ENCODE data around the gene FAM186B.
A peak's percentile ranks its signal among the peaks of the same experiment; 100 is the strongest.

FAM186B gene

DNA sequence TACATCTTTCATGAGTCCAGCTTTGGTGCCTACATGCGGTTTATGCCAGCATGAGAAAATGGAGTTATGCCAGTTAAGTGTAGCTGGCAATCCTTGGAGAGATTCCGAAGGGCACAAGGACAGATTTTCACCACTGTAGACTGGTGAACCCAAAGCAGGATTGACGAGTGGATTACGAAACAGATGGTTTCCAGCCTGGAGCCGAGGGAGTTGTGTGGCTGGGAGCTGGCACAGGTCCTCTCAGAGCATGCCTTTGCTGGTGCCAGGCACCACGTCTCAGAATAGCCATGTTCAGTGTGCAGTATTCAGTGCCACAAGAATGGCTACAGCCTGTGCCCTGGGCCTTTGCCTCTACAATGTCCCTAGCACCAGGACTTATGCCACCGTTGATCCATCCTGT, 53.4 kb downstream of the FAM186B start:
- no peak for DNase-seq (ENCODE audit: low read depth in 2 of 2)

DNA sequence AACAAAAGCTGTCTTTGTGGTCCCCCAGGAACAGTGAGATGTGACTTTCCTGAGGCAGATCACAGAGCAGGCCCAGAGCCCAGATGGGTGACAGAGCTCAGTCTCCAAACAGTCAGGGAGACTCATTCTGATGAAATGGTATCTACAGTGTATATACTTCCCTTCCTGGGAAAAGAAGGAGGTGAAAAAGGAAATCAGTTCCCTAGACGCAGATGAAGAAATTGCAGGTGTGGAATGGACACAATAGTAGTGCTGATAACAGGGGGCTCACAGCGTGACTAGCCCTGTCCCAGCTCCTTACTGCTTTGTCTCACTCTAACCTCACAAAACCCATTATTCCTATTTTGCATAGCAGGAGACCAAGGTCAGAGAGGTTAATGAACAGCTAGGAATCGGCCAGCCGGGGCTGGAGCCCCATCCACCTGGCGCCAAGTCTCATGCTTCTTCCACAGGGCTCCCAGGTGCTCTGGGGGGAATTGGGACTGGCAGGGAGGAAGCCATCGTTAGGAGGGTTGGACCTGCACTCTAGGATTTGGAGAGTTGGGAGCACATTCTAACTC, 54.7 kb downstream of the FAM186B start:
- no peak for DNase-seq (ENCODE audit: low read depth in 2 of 2)

DNA sequence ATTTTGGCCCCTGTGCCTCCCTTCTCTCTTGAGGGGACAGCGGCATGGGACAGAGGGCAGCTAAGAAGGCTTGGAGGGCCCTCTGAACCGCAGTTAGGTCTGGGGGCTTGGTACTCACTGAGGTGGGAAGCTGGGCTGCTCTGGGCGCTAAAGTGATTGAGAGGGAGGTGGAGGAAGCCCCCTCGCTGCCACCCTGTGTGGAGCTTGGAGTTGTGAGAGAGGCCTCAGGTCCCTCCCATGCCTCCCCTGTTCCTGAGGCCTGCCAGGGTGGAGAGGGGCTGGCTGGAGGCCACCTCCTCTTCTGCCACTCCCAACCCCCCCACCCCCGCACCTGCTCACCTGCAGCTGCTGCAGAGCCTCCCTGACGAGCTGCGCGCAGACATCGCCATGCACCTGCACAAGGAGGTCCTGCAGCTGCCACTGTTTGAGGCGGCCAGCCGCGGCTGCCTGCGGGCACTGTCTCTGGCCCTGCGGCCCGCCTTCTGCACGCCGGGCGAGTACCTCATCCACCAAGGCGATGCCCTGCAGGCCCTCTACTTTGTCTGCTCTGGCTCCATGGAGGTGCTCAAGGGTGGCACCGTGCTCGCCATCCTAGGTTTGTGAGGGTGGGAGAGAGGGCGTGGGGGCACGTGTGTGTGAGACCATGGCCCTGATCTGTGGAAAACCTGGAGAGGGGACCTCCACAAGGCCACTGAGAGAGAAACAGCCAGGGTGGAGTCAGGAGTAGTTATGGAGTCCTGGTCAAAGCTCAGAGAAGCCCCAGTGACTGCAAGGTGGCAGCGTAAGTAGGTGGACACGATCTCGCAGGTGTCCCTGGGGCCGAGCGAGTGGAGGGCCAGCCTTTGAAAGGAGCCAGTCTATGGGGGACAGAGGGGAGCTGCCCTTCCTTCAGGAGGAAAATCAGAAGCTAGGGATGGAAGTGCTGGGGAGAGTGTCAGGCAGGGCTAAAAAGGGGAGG, 55.4 kb downstream of the FAM186B start:
- DNase-seq (ENCODE audit: low read depth in 2 of 2), result no peak

GRCh38 chr12:49548822-49549648, 56.4 kb downstream of the FAM186B start:
- DNase-seq (ENCODE audit: low read depth in 2 of 2), result no peak

- no peak for DNase-seq (ENCODE audit: low read depth in 2 of 2)
Measured at GRCh38 chr12:49548481-49548821, 57.0 kb downstream of the FAM186B start.

DNA sequence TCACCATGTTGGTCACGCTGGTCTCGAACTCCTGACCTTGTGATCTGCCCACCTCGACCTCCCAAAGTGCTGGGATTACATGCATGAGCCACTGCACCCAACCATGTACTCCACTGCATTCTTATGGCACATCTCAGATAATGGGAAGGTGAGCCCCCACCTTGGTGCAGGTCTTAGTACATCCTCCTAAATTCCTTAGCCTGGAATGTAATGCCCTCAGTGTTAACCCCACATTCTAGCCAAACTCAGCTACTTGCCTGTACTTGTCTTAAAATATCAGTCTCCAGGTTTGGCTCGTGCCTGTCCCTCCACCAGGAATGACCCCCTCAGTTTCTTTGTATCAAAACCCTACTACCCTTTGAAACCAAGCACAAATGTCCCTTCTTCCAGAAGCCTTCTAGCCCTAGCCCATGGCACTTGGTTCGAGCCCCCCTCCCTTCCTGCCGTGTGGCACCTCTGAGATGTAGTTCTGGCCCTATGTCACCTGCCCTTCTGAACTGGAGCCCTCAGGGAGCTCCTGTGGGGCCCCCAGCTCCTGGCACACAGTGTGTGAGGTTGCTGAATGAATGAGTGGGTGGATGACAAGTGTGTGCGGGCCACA, 58.2 kb downstream of the FAM186B start:
- no peak for DNase-seq (ENCODE audit: low read depth in 2 of 2)

DNA sequence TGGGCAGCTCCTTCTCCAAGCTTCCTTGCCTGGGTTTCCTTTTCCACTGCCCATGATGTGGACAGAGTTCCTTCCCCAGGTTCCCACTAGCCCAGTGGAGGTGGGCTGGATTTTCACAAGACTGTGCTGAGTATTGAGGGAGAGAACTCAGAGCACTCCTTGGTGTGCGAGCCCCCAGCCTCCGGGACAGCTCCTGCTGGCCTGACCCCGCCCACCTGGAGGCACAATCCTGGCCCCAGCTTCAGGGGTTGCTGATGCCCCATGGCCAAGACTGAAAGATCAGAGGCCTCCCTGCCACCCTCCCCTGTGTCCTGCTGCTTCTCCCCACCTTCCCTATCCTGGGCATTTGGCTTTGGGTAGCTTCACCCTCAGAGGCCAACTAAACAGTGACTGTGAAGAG, 59.0 kb downstream of the FAM186B start:
- DNase-seq (ENCODE audit: low read depth in 2 of 2), result no peak

DNA sequence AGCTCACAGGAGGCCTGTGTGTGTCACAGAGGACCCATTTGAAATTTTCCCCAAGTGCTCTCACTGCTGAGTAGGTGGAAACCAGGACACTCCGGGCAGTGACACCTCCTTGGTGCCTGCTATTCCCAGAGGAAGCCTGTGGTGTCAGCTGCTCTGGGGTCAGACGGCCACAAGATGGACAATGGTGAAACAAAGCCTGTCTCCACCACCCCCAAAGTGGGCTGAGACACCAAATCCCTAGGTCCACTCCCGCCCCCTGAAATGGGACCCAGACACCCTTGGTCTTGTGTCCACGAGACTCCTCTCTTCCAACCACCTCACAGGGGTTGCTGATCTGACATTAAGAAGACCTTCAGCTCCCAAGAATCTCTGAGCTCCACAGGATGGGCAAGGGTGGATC, 59.6 kb downstream of the FAM186B start:
- no peak for DNase-seq (ENCODE audit: low read depth in 2 of 2)

DNA sequence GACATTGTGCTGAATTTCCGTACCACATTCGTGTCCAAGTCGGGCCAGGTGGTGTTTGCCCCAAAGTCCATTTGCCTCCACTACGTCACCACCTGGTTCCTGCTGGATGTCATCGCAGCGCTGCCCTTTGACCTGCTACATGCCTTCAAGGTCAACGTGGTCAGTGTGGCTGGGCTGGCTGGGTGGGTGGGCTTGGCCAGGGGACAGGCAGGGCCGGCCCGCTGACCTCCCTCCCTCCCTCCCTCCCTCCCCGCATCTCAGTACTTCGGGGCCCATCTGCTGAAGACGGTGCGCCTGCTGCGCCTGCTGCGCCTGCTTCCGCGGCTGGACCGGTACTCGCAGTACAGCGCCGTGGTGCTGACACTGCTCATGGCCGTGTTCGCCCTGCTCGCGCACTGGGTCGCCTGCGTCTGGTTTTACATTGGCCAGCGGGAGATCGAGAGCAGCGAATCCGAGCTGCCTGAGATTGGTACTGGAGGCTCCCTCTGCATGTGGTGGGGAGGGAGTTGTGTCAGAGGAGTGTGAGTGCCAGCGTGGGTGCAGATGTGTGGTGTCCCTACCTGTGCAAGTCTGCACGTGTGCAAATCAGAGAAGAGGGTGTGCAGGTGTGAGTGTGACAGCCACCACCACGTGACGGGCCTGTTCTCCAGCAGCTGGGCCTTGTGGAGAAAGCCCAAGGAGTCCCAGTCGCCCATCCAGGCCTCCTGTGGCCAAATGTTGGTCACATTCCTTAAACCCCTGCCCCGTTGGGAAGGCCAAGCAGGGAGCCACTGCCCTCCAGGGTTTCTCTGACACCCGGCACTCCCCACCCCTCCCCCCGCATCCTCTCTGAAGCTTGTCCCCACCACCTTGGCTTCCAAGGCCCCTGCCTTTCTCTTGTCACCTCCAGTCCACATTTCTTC, 61.3 kb downstream of the FAM186B start:
- DNase-seq (ENCODE audit: low read depth in 2 of 2), result no peak

GRCh38 chr12:49543221-49543913, 62.1 kb downstream of the FAM186B start:
- no peak for DNase-seq (ENCODE audit: low read depth in 2 of 2)

GRCh38 chr12:49542592-49543160, 62.8 kb downstream of the FAM186B start:
- no peak for DNase-seq (ENCODE audit: low read depth in 2 of 2)

GRCh38 chr12:49541911-49542505, 63.4 kb downstream of the FAM186B start:
- DNase-seq (ENCODE audit: low read depth in 2 of 2), result no peak

- DNase-seq (ENCODE audit: low read depth in 2 of 2), result no peak
Measured at GRCh38 chr12:49541140-49541861, 64.1 kb downstream of the FAM186B start.

DNA sequence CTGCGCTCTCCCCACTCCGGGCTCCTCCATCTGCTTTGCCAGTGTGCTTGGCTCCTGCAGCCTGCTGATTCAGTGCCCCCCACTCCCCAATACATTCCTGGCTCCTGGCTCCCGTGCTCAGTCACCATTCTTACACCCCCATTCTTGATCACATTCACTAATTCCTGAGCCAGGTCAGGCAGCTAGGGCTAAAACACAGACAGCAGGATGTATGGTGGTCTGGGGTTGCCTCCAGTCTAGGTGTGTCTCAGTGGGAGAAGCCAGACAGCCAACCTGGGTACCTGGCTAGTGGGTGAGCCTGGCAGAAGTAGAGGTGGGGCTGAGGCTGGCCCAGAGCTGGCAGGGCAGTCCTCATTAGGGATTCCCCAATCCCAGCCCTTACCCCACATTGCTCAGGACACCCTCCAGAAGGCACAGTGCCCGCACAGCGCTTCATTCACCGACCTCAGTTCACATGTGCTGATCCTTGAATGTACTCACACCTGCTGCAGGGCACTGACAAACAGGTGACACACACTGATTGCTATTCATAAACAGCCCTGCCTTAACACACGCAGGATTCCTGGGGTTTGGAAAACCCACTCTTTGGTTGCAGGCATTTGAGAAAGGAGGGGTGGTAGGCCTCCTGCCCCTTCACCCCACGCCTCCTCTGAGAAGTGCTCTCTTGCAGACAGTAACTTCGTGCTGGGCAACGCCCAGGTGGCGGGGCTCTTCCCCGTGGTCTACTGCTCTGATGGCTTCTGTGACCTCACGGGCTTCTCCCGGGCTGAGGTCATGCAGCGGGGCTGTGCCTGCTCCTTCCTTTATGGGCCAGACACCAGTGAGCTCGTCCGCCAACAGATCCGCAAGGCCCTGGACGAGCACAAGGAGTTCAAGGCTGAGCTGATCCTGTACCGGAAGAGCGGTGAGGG, 65.0 kb downstream of the FAM186B start:
- no peak for DNase-seq (ENCODE audit: low read depth in 2 of 2)

- DNase-seq (ENCODE audit: low read depth in 2 of 2), result no peak
Measured at GRCh38 chr12:49539406-49540228, 65.8 kb downstream of the FAM186B start.

DNA sequence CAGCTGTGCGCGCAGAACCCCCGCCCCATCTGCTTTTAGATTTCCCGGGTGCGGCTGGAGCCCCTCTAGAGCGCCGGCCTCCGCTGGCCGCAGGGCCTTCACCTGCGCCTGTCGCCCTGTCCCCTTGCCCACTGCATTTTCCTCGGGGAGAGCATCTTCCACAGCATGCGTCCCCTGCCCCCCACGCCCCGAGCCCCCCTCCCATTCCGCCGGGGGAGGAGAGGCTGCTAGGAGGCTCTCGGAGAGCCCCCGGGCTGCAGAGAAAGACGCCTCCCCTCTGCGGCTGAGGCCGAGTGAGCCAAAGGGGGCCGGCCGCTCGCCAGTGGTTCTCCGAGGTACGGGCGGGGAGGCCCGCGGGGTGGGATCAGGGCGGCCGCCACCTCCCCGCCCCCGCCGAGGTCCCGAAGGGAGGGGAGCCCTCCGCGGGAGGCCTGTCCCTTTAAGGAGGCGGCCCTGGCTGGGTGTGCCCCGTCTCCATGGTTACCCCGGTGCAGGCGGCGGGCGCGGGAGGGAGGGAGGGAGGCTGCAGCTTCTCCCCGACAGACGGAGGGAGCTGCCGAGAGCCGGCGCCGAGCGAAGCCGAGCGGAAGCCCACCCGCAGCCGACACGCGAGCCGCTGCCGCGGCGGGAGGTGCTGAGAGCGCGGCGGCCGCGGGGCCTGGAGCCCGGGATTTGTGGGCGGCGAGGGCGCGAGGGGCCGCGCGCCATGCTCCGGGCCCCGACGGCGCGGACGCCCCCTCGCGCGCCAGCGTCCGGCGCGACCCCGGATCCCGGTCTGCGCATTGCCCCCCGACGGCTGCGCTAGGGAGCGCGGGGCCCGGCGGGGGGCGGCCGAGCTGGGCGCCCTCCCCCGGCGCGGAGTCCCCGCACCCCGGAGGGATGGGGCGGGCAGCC, 66.7 kb downstream of the FAM186B start, which contains the start of gene KCNH3:
Gene KCNH3 (plus strand): TSS at position 521 of the 894 bp plus-strand sequence. CDS start 387 bp downstream, outside the sequence.
- peak; percentile 62 to 73 for DNase-seq (ENCODE audit: low read depth in 2 of 2)
